Ramos (cell line): ENCODE data around the gene OR6B2.
"Not testable (repeated sequence)": the region's sequence is repeated elsewhere in the genome, so short reads cannot be mapped to it uniquely, and the experiment has no call there.

Experiments
- in situ Hi-C: fragments of 300-500 bp; cut with MboI; formaldehyde crosslinking; loops from one replicate; pipeline ENCODE4 v1.14.3; 2022; ENCODE audit warnings: low sequenced_read_pairs; ENCODE audit not compliant: unreplicated experiment

Gene OR6B2

GRCh38 chr2:240030379-240031094 is at the start of gene OR6B2:
TSS of gene OR6B2 (minus strand) at chr2:240030429. CDS start at chr2:240030429, 0 bp downstream.
- in situ Hi-C loops: no loop called here

DNA sequence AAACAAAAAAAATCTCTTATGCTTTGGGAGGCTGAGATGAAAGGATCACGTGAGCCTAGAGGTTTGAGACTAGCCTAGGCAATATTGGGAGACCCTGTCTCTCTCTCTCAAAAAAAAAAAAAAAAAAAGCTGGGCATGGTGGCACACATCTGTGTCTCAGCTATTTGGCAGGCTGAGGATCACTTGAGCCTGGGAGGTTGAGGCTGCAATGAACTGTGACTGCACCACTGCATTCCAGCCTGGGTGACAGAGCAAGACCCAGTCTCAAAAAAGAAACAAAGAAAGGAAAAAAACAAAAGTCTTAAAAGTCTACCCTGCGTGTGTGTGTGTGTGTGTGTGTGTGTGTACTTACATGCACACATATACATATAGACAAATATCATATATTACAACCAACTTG is 48.4 kb upstream of the OR6B2 start:
- in situ Hi-C loops: no loop called here

DNA sequence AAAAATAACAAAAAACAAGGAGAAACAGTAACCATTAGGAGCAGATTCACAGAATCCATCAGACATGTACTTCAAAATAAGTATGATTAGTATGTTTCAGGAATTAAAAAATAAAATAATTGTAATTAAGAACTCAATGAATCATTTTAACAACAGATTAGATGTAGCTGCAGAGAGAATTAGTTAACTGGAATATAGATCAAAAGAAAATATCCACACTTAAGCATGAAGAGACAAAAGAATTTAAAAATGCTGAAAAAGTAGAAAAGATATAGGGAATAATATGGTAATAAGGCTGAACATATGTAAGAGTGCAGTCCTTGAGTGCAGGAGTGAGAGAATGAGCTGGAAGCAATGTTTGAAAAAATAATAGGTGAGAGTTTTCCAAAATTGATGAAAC is 47.2 kb upstream of the OR6B2 start:
- in situ Hi-C loops: no loop called here

- in situ Hi-C loops: no loop called here
Observed at GRCh38 chr2:240074545-240074944, 44.3 kb upstream of the OR6B2 start.

DNA sequence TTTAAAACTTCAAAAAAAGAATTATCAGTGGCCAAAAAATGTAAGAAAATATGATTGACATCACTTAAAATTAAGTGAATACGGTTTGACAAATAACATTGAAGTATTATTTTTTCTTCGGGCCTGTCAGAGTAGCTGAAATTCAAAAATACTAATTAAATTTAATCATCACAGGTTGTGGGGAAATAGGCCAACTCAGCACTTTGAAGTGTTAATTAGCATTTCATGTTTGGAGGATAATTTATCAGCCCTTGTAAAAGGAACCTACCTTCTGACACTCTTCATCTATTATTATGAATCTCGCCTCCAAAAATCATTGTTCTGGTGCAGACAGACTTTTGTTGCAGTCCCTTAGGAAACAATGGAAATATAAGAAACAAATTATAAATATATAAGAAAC is 40.7 kb upstream of the OR6B2 start:
- in situ Hi-C loops: no loop called here

- in situ Hi-C loops: no loop called here
Observed at GRCh38 chr2:240069829-240070228, 39.6 kb upstream of the OR6B2 start.

DNA sequence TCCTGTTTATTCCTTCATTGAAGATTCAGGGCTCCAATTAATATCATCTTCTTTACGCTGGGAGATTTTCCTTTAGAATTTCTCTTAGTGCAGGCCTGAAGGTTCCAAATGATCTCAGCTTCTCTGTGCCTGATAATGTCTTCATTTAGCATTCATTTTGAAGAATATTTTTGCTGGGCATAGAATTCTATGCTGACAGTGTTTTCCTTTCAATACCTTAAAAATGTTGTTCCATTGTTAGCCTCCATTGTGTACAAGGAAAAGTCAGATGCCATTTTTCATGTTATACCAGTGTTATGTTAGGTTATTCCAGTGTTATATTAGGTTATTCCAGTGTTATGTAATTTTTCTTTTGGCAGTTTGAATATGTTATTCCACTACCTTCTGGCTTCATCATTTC is 38.0 kb upstream of the OR6B2 start:
- in situ Hi-C loops: no loop called here

DNA sequence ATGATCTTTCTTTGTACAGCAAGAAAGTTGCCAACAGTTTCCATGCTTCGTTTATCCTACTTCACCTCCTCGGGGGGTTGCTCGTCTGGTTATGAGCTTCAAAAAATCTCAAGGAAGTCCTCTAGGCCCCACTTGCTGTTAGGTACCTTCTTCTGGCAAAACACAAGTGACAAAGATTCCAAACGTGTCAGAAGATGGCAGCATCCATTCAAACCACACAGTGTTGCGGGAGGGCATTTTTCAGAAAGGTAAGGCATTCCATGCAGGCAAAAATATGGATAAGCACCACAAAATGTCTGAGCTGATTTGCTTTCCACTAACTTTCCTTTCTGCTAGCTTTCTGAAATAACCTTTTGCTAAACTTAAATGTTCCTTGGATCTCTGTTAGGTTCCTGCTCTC is 36.3 kb upstream of the OR6B2 start:
- in situ Hi-C loops: no loop called here

DNA sequence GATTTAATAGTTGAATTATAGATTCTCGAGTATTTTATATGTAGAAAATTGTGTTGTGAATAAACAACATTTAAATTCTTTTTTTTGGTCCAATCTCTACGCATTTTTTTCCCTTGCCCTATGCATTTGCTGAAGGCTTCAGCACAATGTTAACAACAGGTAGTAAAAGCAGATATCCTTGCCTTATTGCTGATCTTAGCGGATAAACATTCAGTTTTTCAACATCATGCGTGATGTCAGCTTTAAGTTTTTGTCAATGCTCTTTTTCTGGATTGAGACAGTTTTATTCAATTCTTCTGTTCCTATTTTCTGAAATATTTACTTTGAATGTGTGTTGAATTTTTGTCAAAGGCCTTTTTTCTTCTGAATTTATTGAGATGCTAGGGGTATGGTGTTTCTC is 34.7 kb upstream of the OR6B2 start:
- in situ Hi-C loops: no loop called here

- in situ Hi-C loops: no loop called here
Observed at GRCh38 chr2:240060977-240061591, 30.9 kb upstream of the OR6B2 start.

DNA sequence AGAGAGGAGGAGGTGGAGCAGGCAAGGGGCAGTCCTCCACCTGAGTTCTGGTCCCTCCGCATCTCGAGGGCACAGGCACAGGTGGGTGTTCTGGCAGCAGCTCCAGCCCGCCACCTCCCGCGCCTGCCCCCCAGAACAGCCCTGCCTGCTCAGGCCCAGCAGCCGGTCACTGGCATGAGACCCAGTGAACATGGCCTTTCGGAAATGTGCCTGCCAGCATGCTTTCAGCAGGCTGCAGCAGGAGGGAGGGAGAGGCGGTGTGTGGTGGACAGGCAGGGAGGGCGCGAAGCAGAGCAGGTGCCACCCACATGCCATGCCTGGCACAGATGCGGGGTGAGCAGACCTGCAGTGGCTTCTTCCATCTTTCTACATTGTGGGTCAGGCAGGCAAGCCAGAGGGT is 26.4 kb upstream of the OR6B2 start:
- in situ Hi-C loops: loop anchor here (5.0 kb wide), 1 partner anchor 86 kb away; the partner anchor contains the start of gene OTOS

DNA sequence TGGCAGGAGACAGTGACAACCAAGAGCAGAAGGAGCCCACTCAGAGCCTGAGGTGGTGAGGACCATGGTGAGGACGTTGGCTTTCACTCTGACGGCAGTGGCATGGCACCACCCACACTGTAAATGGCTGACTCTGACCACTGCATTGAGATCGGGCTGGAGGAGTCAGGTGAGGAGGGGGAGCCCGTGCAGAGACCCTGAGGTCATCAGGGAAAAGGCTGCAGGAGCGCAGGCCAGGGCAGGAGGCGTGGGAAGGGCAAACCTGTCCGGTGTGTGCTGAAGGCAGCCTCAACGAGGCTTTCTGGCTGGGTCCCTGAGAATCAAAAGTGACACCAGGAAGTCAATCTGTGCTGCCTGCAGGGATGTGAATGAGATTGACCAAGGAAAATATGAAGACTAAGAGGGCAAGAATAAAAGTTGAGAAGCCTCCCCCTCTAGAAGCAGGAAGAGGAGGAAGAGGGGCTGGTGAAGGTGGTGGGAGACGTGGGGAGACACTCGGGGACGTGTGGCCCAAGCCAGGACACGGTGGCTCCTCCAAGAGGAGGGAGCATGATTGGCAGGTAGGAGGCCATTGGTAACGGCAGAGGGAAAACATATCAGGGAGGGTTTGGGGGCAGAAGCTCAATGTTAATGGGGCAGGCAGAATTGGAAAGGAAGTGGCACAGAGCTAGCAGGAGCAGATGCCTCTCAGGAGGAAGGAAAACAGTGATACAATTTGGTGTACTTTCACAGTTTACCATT is 25.1 kb upstream of the OR6B2 start:
- in situ Hi-C loops: loop anchor here (5.0 kb wide), 1 partner anchor 87 kb away; the partner anchor contains the start of gene OTOS

- in situ Hi-C loops: no loop called here
Observed at GRCh38 chr2:240053173-240054155, 23.2 kb upstream of the OR6B2 start, which contains the start of gene OR6B3. TSS of gene OR6B3 (minus strand) at chr2:240053521.

GRCh38 chr2:240052524-240052923 is 22.3 kb upstream of the OR6B2 start:
- in situ Hi-C loops: no loop called here

GRCh38 chr2:240051697-240052096 is 21.5 kb upstream of the OR6B2 start:
- in situ Hi-C loops: no loop called here

DNA sequence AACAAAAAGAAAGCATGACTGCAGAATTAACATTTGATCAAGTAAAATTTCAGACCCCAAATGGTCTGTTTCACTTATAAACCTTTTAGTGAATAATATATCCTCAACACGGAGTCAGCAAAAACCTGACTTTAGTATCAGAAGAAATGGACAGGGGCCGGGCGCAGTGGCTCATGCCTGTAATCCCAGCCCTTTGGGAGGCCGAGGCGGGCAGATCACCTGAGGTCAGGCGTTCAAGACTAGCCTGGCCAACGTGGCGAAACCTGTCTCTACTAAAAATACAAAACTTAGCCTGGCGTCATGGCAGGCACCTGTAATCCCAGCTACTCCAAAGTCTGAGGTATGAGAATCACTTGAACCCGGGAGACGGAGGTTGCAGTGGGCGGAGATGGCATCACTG is 20.0 kb upstream of the OR6B2 start:
- in situ Hi-C loops: no loop called here

DNA sequence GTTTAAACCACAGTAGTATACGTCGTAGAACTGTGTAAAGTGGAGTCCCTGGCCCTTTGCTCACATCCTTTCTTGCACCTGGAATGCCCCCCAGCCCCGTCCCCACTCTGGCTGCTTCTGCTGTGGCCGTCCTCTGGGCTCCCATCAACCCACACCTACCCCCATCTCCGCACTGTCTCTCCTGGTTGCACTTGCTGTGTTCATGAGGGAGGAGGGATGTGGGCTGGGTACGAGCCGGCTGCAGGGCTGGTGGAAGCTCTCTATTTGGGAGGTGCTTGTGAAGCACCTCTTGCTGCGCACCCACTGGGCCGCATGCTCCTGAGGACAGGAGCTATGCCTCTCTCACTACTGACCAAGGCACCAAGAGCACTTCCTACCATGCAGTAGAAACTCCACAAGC is 18.0 kb upstream of the OR6B2 start:
- in situ Hi-C loops: no loop called here

DNA sequence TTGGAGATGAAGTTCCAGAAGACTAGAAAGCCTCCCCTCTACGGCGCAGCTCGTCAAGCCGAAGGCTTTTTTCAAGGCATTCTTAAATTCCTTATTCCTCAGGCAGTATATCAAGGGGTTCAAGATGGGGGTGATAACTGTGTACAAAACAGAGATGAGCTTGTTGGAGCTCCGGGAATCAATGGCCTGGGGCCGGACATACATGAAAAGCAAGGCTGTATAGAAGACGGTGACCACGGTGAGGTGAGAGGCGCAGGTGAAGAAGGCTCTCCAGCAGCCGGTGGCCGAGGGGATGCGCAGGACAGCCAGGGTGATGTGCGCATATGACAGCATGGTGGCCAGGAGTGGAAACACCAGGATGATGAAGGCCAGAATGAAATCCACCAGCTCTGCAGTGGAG is 14.9 kb upstream of the OR6B2 start:
- in situ Hi-C loops: no loop called here

- in situ Hi-C loops: not testable (repeated sequence)
Observed at GRCh38 chr2:240044096-240044495, 13.9 kb upstream of the OR6B2 start.
